Measurements from ENCODE around the gene KIF7.
"Not testable (repeated sequence)": the region's sequence is repeated elsewhere in the genome, so short reads cannot be mapped to it uniquely, and the experiment has no call there.

KIF7 gene

GRCh38 chr15:89621547-89621946 lies 33.7 kb downstream of the KIF7 start:
- no peak for DNase-seq (ENCODE audit: low read depth in 4 of 4, low spot score in 1 of 4)

- DNase-seq (ENCODE audit: low read depth in 4 of 4, low spot score in 1 of 4) = no peak
These were observed 39.0 kb downstream of the KIF7 start for GRCh38 chr15:89616228-89616627.

GRCh38 chr15:89615135-89615534 lies 40.1 kb downstream of the KIF7 start:
- DNase-seq (ENCODE audit: low read depth in 4 of 4, low spot score in 1 of 4) = no peak

GRCh38 chr15:89614164-89614563 lies 41.1 kb downstream of the KIF7 start:
- DNase-seq (ENCODE audit: low read depth in 4 of 4, low spot score in 1 of 4) = no peak

GRCh38 chr15:89613031-89613430 lies 42.2 kb downstream of the KIF7 start:
- no peak for DNase-seq (ENCODE audit: low read depth in 4 of 4, low spot score in 1 of 4)

GRCh38 chr15:89611317-89611716 lies 44.0 kb downstream of the KIF7 start:
- DNase-seq (ENCODE audit: low read depth in 4 of 4, low spot score in 1 of 4) = no peak

- no peak for DNase-seq (ENCODE audit: low read depth in 4 of 4, low spot score in 1 of 4)
These were observed 56.2 kb downstream of the KIF7 start for GRCh38 chr15:89599021-89599420.

- DNase-seq (ENCODE audit: low read depth in 4 of 4, low spot score in 1 of 4) = no peak
These were observed 62.2 kb downstream of the KIF7 start for GRCh38 chr15:89593018-89593417.

- DNase-seq (ENCODE audit: low read depth in 4 of 4, low spot score in 1 of 4) = no peak
These were observed 63.4 kb downstream of the KIF7 start for GRCh38 chr15:89591834-89592233.

GRCh38 chr15:89587955-89588354 lies 67.3 kb downstream of the KIF7 start:
- no peak for DNase-seq (ENCODE audit: low read depth in 4 of 4, low spot score in 1 of 4)

GRCh38 chr15:89586651-89587050 lies 68.6 kb downstream of the KIF7 start:
- DNase-seq (ENCODE audit: low read depth in 4 of 4, low spot score in 1 of 4) = no peak

- DNase-seq (ENCODE audit: low read depth in 4 of 4, low spot score in 1 of 4) = not testable (repeated sequence)
These were observed 74.5 kb downstream of the KIF7 start for GRCh38 chr15:89580747-89581146.

- DNase-seq (ENCODE audit: low read depth in 4 of 4, low spot score in 1 of 4) = no peak
These were observed 77.1 kb downstream of the KIF7 start for GRCh38 chr15:89578146-89578545.

All from stimulated activated CD4-positive, alpha-beta T cell treated with anti-CD3 and anti-CD28 coated beads, Interleukin-1b, Interleukin-23, amount 100 ng/mL, for 24 hours (primary cell).